IPS-15b (cell line): ENCODE results near the gene SYNE3.

Experiments used
- H3K27me3 ChIP-seq: one replicate; pipeline ENCODE4 v1.6.1; 2013; ENCODE audit warnings: low read length; ENCODE audit not compliant: control insufficient read depth, insufficient read depth
- H3K36me3 ChIP-seq: one replicate; pipeline ENCODE4 v1.6.1; 2013; ENCODE audit warnings: low read length; ENCODE audit not compliant: control insufficient read depth, insufficient read depth
- H3K4me1 ChIP-seq: one replicate; pipeline ENCODE4 v1.6.1; 2013; ENCODE audit warnings: mild to moderate bottlenecking, low read length; ENCODE audit not compliant: control insufficient read depth, insufficient read depth
- H3K4me3 ChIP-seq: one replicate; pipeline ENCODE4 v1.5.1; 2013; ENCODE audit warnings: low read depth, low read length
- H3K9ac ChIP-seq: one replicate; pipeline ENCODE4 v1.6.1; 2013; ENCODE audit warnings: low read depth, mild to moderate bottlenecking, low read length
- H3K9me3 ChIP-seq: one replicate; pipeline ENCODE4 v1.6.1; 2013; ENCODE audit warnings: mild to moderate bottlenecking, low read length; ENCODE audit not compliant: control insufficient read depth, insufficient read depth

Gene SYNE3

GRCh38 chr14:95490138-95490509 lies 26.3 kb downstream of the SYNE3 start:
- H3K9ac ChIP-seq: no peak overlapping the region
- no peaks in the 10 kb centered on the region for H3K36me3 ChIP-seq
- no peaks in the 10 kb centered on the region for H3K27me3 ChIP-seq
- no peaks in the 10 kb centered on the region for H3K9me3 ChIP-seq
- peaks cover 3% of the 10 kb centered on the region for H3K4me1 ChIP-seq
- no peak overlapping the region for H3K4me3 ChIP-seq

GRCh38 chr14:95489214-95490137 lies 27.0 kb downstream of the SYNE3 start:
- no peaks in the 10 kb centered on the region for H3K36me3 ChIP-seq
- H3K4me3 ChIP-seq: no peak overlapping the region
- H3K27me3 ChIP-seq: no peaks in the 10 kb centered on the region
- H3K9ac ChIP-seq: no peak overlapping the region
- no peaks in the 10 kb centered on the region for H3K9me3 ChIP-seq
- H3K4me1 ChIP-seq: peaks cover 4% of the 10 kb centered on the region

- H3K9ac ChIP-seq: no peak overlapping the region
- peaks cover 4% of the 10 kb centered on the region for H3K4me1 ChIP-seq
- H3K27me3 ChIP-seq: no peaks in the 10 kb centered on the region
- H3K36me3 ChIP-seq: no peaks in the 10 kb centered on the region
- H3K9me3 ChIP-seq: no peaks in the 10 kb centered on the region
- no peak overlapping the region for H3K4me3 ChIP-seq
These were observed 27.9 kb downstream of the SYNE3 start for GRCh38 chr14:95488376-95489213.

GRCh38 chr14:95487669-95488084 lies 28.8 kb downstream of the SYNE3 start:
- H3K4me3 ChIP-seq: no peak overlapping the region
- H3K36me3 ChIP-seq: no peaks in the 10 kb centered on the region
- H3K4me1 ChIP-seq: peaks cover 4% of the 10 kb centered on the region
- no peak overlapping the region for H3K9ac ChIP-seq
- H3K9me3 ChIP-seq: no peaks in the 10 kb centered on the region
- no peaks in the 10 kb centered on the region for H3K27me3 ChIP-seq

- no peaks in the 10 kb centered on the region for H3K27me3 ChIP-seq
- H3K9me3 ChIP-seq: no peaks in the 10 kb centered on the region
- no peak overlapping the region for H3K9ac ChIP-seq
- no peak overlapping the region for H3K4me3 ChIP-seq
- H3K4me1 ChIP-seq: peaks cover 4% of the 10 kb centered on the region
- H3K36me3 ChIP-seq: no peaks in the 10 kb centered on the region
These were observed 29.4 kb downstream of the SYNE3 start for GRCh38 chr14:95486875-95487668.

- Histone ChIP-seq H3K4me3 (no peak overlapping the region), H3K27me3 (no peaks in the 10 kb centered on the region)
These were observed 31.1 kb downstream of the SYNE3 start for GRCh38 chr14:95485222-95485819.

GRCh38 chr14:95484296-95484695 lies 32.2 kb downstream of the SYNE3 start:
- peaks cover 7% of the 10 kb centered on the region for H3K4me1 ChIP-seq
- H3K4me3 ChIP-seq: no peak overlapping the region
- H3K9ac ChIP-seq: no peak overlapping the region
- no peaks in the 10 kb centered on the region for H3K36me3 ChIP-seq
- no peaks in the 10 kb centered on the region for H3K27me3 ChIP-seq
- H3K9me3 ChIP-seq: no peaks in the 10 kb centered on the region

More at GRCh38 chr14:95485222-95485819, 31.1 kb downstream of the SYNE3 start:
- peaks cover 7% of the 10 kb centered on the region for H3K4me1 ChIP-seq
- H3K9me3 ChIP-seq: no peaks in the 10 kb centered on the region
- no peak overlapping the region for H3K9ac ChIP-seq
- no peaks in the 10 kb centered on the region for H3K36me3 ChIP-seq

- no peak overlapping the region for H3K4me3 ChIP-seq
- H3K9me3 ChIP-seq: no peaks in the 10 kb centered on the region
- no peaks in the 10 kb centered on the region for H3K36me3 ChIP-seq
- no peaks in the 10 kb centered on the region for H3K27me3 ChIP-seq
- no peak overlapping the region for H3K9ac ChIP-seq
- H3K4me1 ChIP-seq: peaks cover 7% of the 10 kb centered on the region
These were observed 32.9 kb downstream of the SYNE3 start for GRCh38 chr14:95483309-95484165.

- Histone ChIP-seq H3K4me1 (peaks cover 7% of the 10 kb centered on the region), H3K27me3 (no peaks in the 10 kb centered on the region), H3K4me3 (no peak overlapping the region), H3K36me3 (no peaks in the 10 kb centered on the region), H3K9me3 (no peaks in the 10 kb centered on the region), H3K9ac (no peak overlapping the region)
These were observed 33.7 kb downstream of the SYNE3 start for GRCh38 chr14:95482627-95483308.

GRCh38 chr14:95481391-95482022 lies 34.9 kb downstream of the SYNE3 start:
- no peaks in the 10 kb centered on the region for H3K36me3 ChIP-seq
- H3K4me1 ChIP-seq: peaks cover 7% of the 10 kb centered on the region
- H3K9me3 ChIP-seq: no peaks in the 10 kb centered on the region
- no peak overlapping the region for H3K9ac ChIP-seq
- H3K4me3 ChIP-seq: no peak overlapping the region
- no peaks in the 10 kb centered on the region for H3K27me3 ChIP-seq
